AG20443 (cell line): ENCODE results near the gene SEPTIN5.
"Not testable (repeated sequence)": the region's sequence is repeated elsewhere in the genome, so short reads cannot be mapped to it uniquely, and the experiment has no call there.

Experiments
- DNase-seq: peaks from one replicate; pipeline ENCODE4 v3.0.0; 2012; ENCODE audit warnings: low spot score, mixed read lengths

Gene SEPTIN5

DNA sequence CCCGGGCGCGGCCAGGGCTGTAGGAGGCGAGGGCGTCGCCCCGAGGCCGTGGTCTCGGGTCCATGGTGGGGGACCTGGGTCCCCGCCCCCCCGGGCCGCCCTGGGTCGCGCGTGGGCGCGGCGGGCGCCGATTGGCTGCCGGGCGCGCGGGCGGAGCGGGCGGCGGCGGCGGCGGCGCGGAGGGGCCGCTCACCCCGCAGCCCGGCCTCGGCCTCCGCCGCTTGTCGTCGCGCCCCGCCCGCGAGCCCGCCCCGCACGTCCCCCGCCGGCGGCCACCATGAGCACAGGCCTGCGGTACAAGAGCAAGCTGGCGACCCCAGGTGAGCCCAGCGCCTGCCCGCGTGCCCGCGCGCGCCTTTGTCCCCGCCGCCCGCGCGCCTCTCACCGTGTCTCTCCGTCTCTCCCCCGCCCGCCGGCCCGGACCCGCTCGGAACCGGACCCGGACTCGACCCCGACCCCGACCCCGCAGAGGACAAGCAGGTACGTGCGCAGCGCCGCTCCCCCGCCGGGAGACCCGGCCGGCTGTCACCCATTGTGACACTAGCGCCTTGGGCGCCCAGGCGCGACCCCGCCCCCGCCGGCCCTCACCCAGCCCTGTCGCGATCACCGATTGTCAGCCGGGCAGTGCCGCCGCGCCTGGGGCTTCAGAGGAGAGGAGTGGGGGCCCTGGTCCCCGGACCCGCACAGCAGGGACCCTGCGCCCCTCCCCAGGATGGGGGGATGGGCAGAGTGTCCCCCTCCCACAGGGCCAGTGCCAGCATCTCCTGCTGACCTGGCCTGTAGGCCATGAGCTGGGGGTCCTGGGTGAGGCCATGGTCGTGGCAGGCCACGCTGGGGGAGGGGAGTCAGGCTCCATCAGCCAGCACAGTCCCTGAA lies at the start of gene SEPTIN5:
SEPTIN5 (plus strand) TSS at position 192 of the 876 bp plus-strand sequence; CDS start at position 278, 86 bp downstream.
- peak; percentile 58 for DNase-seq

DNA sequence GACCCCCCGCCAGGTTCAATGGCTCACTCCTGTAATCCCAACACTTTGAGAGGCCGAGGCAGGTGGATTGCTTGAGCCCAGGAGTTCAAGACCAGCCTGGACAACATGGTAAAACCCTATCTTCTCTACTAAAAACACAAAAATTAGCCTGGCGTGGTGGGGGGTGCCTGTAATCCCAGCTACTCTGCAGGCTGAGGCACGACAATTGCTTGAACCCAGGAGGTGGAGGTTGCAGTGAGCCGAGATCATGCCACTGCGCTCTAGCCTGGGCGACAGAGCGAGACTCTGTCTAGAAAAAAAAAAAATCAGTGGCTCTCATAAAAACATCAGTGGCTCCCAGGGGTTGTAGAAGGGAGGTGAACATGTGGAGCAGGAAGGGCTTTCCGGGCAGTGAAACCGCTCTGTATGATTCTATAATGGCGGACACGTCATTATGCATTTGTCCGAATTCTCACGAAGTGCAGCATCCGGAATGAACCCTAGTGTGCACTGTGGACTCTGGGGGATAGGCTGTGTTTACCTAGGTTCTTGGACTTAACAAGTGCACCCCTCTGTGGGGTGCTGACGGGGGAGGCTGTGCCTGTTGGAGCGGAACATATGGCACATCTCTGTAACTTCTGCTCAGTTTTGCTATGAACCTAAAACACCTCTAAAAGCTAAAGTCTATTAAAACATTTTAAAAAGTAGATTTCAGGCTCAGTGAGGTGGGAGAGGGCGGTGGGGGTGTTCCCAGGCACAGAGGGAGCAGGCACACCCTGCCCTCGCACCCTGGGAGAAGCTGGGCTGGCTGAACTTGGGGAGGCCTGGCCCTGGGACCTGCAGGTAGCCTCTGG lies 49.1 kb upstream of the SEPTIN5 start:
- DNase-seq = no peak

DNA sequence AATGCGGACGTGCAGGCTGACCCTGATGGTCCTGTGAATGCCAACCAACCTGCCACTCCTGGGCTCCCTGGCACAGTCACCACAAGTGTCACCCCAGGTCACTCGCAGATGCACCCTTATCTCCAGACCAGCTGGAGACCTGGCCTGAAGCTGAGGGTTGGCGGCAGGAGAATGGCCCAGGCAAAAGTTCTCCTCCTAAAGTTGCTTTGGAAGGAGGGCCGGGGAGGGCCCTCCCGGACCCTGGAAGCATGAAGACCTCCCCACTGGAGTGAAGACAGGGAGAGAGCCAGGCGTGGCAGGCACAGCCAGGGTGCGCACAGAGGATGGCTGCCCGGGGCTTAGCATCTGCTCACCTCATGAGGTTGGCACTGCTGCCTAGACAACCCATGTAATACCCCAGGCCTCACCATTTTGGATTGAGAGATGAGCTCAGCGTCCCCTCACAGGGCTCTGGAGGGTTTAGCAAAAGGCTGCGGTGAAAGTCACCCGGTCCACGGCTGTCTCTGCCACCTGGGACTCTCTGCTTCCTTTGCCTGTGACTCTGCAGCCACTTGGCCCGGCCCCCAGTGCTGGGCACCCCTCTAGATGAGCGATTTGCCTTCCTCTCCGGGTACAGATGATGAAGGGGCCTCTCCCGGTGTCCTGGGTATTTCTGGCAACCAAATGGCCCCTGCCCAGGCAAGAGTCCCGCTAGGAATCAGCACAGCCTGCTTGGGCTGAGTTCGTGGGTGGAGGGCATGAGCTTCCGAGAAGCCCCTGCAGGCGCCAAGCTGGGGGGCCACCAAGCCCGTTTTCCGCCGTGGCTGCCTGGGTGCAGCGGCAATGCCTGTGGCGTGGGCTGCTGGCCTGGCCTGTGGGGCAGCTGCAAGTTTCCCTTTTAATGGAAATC lies 48.3 kb upstream of the SEPTIN5 start:
- no peak for DNase-seq

DNA sequence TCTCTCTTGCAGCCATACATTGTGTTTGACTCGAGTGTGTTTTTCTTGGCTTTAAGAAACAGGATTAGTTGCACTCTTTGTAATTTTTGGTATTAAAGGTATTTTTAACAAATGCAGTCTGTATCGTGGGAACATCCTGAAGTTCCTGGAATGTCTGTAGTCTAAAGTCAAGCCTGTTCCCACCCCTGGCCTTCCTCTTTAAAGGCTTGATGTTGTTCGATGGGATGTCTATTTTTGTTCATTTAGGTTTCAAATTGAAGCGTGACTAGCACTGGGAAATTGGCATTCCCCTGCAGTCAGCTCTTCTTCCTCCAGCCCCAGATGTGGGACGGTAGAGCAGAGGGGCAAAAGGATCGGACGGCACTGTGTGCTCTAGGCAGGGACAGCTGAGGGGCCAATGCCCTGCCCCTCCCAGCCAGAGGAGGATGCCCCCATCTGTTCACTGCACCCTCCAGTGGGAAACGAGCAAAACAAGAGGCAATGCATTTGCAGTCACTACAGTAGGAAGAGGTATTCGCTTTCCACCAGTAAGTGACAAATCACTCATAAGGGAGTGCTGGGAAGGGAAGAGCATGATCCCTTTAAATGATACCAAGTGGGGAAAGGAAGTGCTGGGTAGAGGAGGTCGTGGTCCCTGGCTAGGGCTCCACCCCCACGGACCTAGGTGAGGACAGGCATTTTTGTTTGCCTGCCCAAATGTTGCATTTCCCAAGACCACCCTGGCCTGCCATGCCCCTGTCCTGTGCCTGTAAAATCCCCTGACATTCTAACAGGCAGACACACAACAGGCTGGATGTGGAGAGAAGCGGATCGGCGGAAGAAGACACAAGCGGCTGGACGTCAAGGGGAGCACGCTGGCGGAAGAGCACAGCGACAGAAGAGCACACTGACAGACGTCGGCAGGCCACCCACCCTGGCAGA lies 47.4 kb upstream of the SEPTIN5 start:
- no peak for DNase-seq

DNA sequence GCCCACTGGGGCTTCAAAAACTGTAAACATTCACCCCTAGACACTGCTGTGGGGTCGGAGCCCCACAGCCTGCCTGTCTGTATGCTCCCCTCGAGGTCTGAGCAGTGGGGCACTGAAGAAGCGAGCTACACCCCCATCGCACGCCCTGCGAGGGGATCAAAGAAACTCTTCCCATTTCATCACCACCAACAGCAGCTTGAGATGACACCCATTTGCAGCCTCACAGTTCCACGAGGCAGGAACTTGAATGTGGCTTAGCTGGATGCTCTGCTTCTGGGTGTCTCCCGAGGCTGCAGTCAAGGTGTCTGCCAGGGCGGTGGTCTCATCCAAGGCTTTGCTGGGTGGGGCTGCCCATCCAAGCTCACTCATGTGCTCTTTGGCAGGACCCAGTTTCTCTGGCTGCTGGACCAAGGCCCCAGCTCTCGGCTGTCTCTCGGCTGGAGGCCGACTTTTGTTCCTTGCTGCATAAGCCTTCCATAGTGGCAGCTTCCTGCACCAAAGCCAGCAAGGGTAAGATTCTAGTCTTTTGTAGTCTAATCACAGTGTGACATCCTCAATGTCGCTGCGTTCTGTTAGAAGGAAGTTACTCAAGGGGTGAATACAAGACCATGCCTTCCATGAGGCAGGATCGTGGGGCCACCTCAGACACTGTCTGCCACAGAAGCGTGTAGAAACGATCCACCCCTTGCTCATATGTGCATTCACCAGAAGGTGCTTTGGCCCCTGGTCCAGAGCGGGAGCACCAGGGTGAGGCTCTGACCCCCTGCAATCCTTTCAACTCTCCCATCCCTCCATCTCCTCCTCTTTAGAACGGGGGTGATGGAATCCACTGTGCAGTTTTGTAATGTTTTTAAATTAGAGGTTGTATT lies 46.2 kb upstream of the SEPTIN5 start:
- no peak for DNase-seq

DNA sequence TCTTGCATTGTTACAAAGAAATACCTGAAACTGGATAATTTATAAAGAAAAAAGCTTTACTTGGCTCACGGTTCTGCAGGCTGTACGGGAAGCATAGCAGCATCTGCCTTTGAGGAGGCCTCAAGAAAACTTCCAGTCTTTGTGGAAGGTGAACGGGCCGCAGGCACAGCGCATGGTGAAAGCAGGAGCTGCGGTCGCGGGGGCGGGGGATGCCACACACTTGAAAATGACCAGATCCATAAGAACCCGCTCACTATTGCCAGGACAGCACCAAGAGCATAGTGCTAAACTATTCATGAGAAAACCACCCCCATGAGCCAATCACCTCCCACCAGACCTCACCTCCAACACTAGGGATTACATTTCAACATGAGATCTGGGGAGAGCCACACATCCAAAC lies 45.6 kb upstream of the SEPTIN5 start:
- DNase-seq = no peak

DNA sequence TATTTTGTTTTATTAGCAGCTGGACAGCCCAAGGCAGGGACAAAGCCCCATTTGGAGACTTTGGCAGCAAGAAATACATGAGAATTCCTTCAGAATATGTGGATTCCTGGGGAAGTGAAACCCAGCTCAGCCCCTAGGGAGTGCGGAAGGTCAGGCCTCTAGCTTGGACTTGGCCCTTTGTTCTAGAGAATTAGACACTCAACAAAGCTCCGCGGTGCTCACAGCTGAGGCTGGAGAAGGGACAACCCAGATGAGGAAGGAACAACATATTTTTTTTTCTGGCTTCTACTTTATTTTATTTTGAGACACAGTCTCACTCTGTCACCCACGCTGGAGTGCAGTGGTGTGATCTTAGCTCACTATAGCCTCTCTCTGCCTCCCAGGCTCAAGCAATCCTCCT lies 44.7 kb upstream of the SEPTIN5 start:
- DNase-seq = no peak

DNA sequence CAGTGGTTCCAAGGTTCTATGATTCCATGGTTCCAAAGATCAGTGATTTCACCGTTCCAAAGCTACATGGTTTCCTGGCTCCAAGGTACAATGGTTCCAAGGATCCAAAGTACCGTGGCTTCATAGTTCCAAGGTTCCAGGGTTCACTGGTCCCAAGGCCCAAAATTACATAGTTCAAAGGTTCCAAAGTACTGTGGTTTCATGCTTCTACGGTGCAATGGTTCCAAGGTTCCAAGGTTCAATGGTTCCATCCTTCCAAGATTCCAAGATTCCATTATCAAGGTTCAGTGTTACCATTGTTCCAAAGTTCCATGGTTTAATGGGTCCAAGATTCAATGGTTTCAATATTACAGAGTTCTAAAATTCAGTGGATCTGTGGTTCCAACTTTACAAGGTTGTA lies 43.0 kb upstream of the SEPTIN5 start:
- DNase-seq = no peak

DNA sequence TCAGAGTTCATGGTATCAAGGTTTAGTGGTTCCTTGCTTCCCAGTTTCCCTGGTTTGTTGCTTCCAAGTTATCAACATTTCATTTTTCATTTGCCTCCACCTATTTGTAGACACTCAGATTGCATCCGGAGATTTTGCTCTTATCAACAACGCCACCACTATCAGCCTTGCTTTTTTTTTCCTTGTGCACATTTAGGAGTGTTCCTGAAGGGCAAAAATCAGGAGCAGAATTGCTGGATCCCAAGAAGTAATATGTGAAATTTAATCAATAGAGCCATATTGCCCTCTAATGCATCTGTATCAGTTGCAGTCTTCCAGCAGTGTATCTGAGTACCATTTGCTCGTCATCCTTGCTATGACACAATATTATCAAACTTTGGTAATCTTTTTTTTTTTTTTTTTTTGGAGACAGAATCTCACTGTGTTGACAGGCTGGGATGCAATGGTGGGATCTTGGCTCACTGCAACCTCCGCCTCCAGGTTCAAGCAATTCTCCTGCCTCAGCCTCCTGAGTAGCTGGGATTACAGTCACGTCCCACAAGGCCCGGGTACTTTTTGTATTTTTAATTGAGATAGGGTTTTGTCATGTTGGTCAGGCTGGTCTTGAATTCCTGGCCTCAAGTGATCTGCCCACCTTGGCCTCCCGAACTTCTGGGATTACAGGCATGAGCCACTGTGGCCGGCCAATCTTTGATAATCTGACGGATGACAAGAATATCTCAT lies 42.1 kb upstream of the SEPTIN5 start:
- DNase-seq = no peak

DNA sequence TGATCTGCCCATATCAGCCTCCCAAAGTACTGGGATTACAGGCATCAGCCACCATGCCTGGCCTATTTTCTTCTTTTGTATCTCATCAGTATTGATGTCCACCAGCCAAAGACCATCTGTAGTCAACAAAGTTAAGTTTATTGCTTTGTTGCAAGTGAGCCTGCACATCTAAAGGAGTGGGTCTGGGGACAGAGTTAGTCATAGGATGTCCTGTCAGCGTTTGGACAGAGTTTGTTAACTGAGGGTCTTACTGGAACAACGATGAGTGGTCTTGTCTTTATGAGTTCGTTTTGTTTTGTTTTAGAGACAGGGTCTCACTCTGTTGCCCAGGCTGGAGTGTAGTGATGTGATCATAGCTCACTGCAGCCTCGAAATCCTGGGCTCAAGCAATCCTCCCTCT lies 40.6 kb upstream of the SEPTIN5 start:
- DNase-seq = no peak

DNA sequence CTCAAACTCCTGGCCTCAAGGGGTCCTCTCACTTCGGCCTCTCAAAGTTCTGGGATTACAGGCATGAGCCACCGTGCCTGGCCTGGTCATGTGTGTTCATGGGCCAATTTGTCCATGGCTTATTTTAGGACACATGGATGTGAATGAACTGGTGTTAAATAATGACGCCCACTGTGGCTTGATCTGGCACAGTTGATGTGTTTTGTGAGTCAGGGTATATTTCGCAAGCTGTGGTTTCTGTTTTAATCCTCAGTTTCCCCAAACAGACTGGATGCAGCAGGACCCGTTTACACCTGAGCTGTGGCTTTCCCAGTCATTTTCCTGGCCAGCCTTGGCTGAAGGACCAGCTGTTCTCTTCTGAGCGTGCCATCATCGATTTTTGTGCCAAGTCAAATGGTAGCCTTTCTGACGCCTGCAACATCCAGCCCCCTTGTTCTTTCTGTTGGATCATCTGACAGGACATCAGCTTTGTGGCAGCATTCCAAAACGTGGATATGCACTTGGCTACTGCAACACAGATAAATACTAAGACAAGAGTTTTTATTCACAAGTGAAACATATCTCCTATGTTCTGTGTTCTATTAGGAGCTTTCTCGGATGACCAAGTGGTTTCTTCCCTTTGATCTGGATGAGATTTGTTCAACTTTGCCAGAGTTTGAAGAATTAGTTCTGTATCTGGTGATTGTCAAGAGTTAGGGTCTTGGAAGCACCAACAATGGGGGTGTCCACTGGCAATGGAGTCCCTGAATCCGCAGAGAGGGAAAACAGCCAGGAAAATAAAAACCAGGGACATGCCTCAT lies 40.0 kb upstream of the SEPTIN5 start:
- DNase-seq = no peak

DNA sequence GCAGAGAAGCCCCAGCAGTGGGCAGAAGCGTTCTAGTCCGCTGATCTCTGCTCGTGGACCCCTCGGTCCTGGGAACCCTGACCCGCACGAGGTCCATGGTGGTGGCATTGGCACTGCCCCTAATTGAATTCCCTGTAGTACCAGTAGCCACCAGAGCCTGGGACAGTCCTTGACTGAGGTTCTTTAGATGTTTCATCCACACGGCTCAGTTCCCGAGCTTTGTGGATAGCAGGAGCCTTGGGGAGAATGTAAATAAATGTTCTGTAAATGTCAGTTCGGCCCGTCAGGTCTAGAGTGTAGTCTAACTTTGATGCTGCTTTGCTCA lies 39.4 kb upstream of the SEPTIN5 start:
- DNase-seq = no peak

DNA sequence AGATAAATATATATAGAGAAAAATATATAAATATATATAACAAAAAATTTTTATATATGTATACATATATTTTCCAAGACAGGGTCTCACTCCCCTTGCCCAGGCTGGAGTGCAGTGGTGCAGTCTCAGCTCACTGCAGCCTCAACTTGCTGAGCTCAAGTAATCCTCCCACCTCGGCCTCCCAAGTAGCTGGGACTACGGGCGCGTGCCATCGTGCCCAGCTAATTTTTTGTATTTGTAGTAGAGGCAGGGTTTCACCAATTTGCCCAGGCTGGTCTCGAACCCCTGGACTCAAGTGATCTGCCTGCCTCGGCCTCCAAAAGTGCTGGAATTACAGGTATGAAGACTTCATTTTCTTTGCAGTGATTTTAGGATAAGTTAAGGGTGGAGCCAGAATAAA lies 38.9 kb upstream of the SEPTIN5 start:
- DNase-seq = no peak

DNA sequence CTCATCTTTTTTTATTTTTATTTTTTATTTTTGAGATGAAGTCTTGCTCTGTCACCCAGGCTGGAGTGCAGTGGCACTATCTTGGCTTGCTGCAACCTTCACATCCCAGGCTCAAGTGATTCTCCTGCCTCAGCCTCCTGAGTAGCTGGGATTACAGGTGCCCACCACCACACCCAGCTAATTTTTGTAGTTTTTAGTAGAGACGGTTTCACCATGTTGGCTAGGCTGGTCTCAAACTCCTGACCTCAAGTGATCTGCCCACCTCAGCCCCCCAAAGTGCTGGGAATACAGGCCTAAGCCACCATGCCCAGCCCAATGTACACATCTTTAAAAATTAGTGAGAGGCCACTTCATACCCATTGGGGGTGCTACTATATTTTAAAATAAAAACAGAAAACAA lies 37.9 kb upstream of the SEPTIN5 start:
- not testable (repeated sequence) for DNase-seq

DNA sequence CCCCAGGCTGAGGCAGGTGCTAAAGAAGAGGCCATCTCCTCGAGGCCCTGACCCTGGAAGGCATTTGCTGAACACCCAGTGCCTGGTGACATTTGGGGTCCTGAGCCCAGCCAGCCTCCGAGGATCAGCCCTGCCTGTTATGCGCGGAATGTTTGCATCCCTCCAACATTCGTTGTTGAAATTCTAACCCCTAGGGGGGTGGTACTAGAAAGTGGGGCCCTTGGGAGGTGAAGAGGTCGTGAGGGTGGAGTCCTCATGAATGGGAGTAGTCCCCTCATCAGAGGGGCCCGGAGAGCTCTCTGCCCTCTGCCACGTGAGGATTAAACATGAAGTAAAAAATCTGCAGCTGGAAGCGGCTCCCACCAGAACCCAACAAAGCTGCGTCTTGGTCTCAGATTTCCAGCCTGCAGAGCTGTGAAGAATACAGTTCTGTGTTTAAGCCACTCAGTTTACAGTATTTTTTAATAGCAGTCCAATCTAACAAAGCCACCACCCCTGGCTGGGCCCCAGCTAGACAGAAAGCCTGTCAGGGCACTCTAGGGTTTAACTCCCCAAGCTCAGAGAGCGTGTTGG lies 35.3 kb upstream of the SEPTIN5 start:
- no peak for DNase-seq

DNA sequence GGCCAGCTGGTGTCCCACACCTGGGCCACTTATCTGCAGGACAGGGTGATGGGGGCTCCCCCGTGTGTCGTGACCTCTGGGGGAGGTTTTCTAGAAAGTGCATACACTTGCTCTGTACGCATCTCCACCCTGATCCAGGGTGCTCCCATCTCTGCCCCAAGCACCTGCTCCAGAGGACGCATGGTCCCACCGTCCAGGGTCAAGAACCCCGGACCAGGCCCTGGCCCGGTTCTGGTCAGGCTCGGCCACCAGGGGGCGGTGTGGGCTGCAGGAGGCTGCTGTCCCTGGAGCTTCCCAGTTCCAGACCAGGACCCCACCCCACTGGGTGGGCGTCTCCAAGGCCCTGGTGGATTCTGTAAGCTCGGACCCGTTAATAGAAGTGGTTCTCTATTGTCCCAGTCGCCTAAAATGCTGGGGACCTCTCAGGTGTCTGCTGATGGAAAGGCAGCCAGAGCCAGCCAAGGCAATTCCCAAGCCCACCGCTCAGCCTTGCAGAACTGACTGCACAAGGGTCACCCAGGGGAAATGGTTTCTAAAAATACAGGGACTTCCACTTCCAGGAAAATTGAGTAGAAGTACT lies 34.7 kb upstream of the SEPTIN5 start:
- DNase-seq = peak; percentile 78

DNA sequence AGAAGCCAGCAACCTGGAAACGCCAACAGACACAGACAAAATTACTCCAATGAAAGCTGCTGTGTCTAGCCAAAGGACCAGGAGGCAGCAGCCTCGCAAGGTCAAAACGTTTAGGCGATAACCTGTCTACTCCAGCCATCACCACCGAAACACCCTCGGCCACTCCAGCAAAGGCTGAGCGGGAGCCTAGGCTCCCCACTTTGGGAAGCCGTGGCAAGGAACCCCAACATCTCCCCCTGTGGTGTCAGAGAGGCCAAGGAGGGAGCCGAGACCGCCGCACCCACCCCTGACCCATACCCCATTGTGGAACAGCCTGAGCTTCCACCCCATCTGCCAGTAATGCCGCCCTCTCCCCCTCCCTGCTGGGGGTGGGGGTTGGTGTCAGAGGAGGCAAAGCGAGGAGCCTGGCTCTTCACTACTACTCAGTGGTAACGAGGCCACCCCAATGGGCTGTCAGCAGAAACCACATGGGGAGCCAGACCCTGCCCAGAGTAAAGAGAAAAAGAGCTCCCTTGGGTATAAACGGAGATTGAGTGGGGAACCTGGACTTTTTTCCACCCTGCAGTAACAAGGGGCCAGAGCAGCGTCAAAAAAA lies 33.9 kb upstream of the SEPTIN5 start:
- no peak for DNase-seq
